Testis (tissue), 3 donors: ENCODE results near the gene TMEM106C. TPM values are rescaled to one million over a fixed set of nuclear protein-coding genes. Genes with fewer than 3 reads are reported as not detected.
"Not testable (repeated sequence)": the region's sequence is repeated elsewhere in the genome, so short reads cannot be mapped to it uniquely, and the experiment has no call there.

Source experiments
- DNase-seq: peaks from one replicate; pipeline ENCODE4 v3.0.0-alpha.2; 2019
- H3K27ac ChIP-seq, 2 donors: fragments of 200-600 bp; sonication (generic); one replicate each; pipeline ENCODE4 v1.5.1; 2019
- H3K27me3 ChIP-seq: fragments of 200-600 bp; sonication (generic); one replicate; pipeline ENCODE4 v1.5.1; 2019
- H3K36me3 ChIP-seq: fragments of 200-600 bp; sonication (generic); one replicate; pipeline ENCODE4 v1.5.1; 2017; ENCODE audit warnings: low read depth; ENCODE audit errors: missing control alignments
- H3K4me1 ChIP-seq: fragments of 200-600 bp; sonication (generic); one replicate; pipeline ENCODE4 v1.5.1; 2019
- H3K4me3 ChIP-seq, 2 donors: fragments of 200-600 bp; sonication (generic); one replicate each; pipeline ENCODE4 v1.5.1; 2017 to 2019
- H3K9me3 ChIP-seq: fragments of 200-600 bp; sonication (generic); one replicate; pipeline ENCODE4 v1.5.1; 2017
- POLR2A ChIP-seq: fragments of 450-650 bp; IDR thresholded peaks from one replicate; pipeline ENCODE4 v1.6.1; 2017; ENCODE audit warnings: antibody characterized with exemption, mild to moderate bottlenecking, moderate library complexity
- WGBS, 2 donors: methylation state at CpG; one replicate each; pipeline ENCODE4 v1.1.5; 2018; 5-methylcytosine and 5-hydroxymethylcytosine counted together
- intact Hi-C: fragments of 100-400 bp; cut with DNase I; formaldehyde crosslinking; loops from one replicate; pipeline ENCODE4 v1.15.1; 2023; ENCODE audit warnings: low total_unique reads
- polyA plus RNA-seq: library from polyadenylated mRNA; stranded (reverse); fragments of 350-450 nt; fragmentation: Illumina TruSeq; extraction: RNeasy Lipid Tissue Mini Kit (QIAGEN cat#74804); gene quantifications from one replicate; pipeline ENCODE4 v1.2.3, GENCODE V29; 2014; ENCODE audit warnings: low read depth, low replicate concordance; ENCODE audit not compliant: insufficient read depth
- total RNA-seq, 2 donors: library from RNA; depleted of rRNA; stranded (reverse); fragments of >200 nt; gene quantifications; one replicate each; pipeline ENCODE4 v1.2.3, GENCODE V29; 2016
- TF ChIP-seq, protein P1 (sequence below), 3 experiments: fragments of 450-650 bp in 2 of 3; fragments of 200-600 bp in 1 of 3; sonication (generic) in 1 of 3; IDR thresholded peaks; one replicate each; pipeline ENCODE4 v1.5.1; 2016 to 2019; ENCODE audit warnings: antibody characterized with exemption in 3 of 3, mild to moderate bottlenecking in 2 of 3, moderate library complexity in 1 of 3

The TMEM106C gene
- total and polyA plus RNA-seq, 3 donors from 2014 or later, result 63.5 to 132 (median 91.1) TPM

DNA sequence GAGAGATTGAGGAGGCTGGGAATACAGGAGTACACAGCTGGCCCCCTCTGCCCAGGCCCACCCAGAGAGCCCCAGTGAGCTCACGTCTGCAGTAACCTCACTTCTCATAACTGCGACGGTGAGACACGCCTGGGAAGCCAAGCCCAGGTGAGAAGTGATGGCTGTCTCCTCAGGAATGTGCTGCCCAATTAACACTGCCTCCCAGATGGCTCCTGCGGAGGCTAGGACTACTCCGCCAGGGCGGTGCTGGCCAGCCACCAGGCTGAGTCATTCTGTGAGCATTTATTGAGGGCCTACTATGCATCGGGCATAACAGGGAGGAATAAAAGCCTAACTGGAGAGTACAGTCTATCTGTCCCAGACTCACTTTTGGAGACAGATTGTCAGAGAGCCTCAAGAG lies 9.3 kb upstream of the TMEM106C start:
- DNase-seq, result no peak
- intact Hi-C loops, result no loop called here
- no peaks in the 10 kb centered on the region for H3K4me1 ChIP-seq

GRCh38 chr12:47954467-47955045 lies 8.8 kb upstream of the TMEM106C start:
- Histone ChIP-seq H3K27ac (no peak overlapping the region), H3K4me3 (no peak overlapping the region), H3K4me1 (no peaks in the 10 kb centered on the region), H3K9me3 (no peaks in the 10 kb centered on the region), H3K36me3 (no peaks in the 10 kb centered on the region), H3K27me3 (no peaks in the 10 kb centered on the region)
- intact Hi-C loops, result no loop called here
- DNase-seq, result no peak
- 78 to 90% methylated on average over 4 of the region's 4 CpGs for WGBS, 2 donors
- TF ChIP-seq POLR2A, result no peak
- TF ChIP-seq, protein P1, sequence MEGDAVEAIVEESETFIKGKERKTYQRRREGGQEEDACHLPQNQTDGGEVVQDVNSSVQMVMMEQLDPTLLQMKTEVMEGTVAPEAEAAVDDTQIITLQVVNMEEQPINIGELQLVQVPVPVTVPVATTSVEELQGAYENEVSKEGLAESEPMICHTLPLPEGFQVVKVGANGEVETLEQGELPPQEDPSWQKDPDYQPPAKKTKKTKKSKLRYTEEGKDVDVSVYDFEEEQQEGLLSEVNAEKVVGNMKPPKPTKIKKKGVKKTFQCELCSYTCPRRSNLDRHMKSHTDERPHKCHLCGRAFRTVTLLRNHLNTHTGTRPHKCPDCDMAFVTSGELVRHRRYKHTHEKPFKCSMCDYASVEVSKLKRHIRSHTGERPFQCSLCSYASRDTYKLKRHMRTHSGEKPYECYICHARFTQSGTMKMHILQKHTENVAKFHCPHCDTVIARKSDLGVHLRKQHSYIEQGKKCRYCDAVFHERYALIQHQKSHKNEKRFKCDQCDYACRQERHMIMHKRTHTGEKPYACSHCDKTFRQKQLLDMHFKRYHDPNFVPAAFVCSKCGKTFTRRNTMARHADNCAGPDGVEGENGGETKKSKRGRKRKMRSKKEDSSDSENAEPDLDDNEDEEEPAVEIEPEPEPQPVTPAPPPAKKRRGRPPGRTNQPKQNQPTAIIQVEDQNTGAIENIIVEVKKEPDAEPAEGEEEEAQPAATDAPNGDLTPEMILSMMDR (IDR thresholded peaks at IDR 0.05), result no peak

More for the DNA sequence above, 9.3 kb upstream of the TMEM106C start:
- H3K4me3 ChIP-seq, result no peak overlapping the region
- H3K27ac ChIP-seq, result no peak overlapping the region
- no peaks in the 10 kb centered on the region for H3K36me3 ChIP-seq
- TF ChIP-seq POLR2A, result no peak
- TF ChIP-seq, protein P1 (IDR thresholded peaks at IDR 0.05), result no peak
- H3K9me3 ChIP-seq, result no peaks in the 10 kb centered on the region
- 95 to 96% methylated on average over 7 to 8 of the region's 8 CpGs for WGBS, 2 donors
- no peaks in the 10 kb centered on the region for H3K27me3 ChIP-seq

GRCh38 chr12:47955059-47955458 lies 8.3 kb upstream of the TMEM106C start:
- H3K9me3 ChIP-seq, result no peaks in the 10 kb centered on the region
- intact Hi-C loops, result no loop called here
- H3K36me3 ChIP-seq, result no peaks in the 10 kb centered on the region
- no peaks in the 10 kb centered on the region for H3K4me1 ChIP-seq
- no peak overlapping the region for H3K27ac ChIP-seq
- 87% methylated on average over 3 of the region's 3 CpGs for WGBS, 2 donors
- TF ChIP-seq, protein P1 (IDR thresholded peaks at IDR 0.05), result no peak
- TF ChIP-seq POLR2A, result no peak
- DNase-seq, result no peak
- no peaks in the 10 kb centered on the region for H3K27me3 ChIP-seq
- no peak overlapping the region for H3K4me3 ChIP-seq

GRCh38 chr12:47957671-47958070 lies 5.7 kb upstream of the TMEM106C start:
- H3K36me3 ChIP-seq, H3K27me3 ChIP-seq, H3K9me3 ChIP-seq, DNase-seq, H3K27ac ChIP-seq, intact Hi-C loops, H3K4me1 ChIP-seq, H3K4me3 ChIP-seq: not testable (repeated sequence)
- 96% methylated on average over 1 of the region's 1 CpG; no CpG with 5 or more reads in 1 of the 2 donors for WGBS, 2 donors

DNA sequence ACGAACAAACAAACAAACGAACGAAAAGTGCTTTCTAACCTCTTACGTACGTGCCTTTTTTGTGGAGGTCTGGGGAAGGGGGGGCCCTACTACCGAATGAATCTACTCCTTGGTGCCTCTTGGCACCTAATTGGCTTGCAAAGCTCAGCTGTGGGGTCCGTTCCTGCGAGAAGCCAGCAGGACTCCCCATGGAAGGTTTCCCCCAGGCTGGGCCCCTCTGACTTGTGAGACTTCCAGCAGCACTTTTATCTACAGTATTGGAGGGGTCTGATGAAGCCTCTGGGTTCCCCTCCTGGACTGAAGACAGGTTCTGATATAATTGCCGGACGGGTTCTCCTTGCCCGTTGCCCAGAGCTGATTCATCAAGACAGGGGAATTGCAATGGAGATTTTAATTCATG lies 1.2 kb upstream of the TMEM106C start:
- TF ChIP-seq, protein P1 (IDR thresholded peaks at IDR 0.05), result no peak
- TF ChIP-seq POLR2A, result no peak
- no peak overlapping the region for H3K27ac ChIP-seq
- intact Hi-C loops, result no loop called here

More for the DNA sequence above, 1.2 kb upstream of the TMEM106C start:
- WGBS, 2 donors, result 59 to 73% methylated on average over 11 of the region's 11 CpGs
- peaks cover 11% of the 10 kb centered on the region for H3K4me1 ChIP-seq
- no peak for DNase-seq
- H3K4me3 ChIP-seq, result no peak overlapping the region
- no peaks in the 10 kb centered on the region for H3K9me3 ChIP-seq
- H3K27me3 ChIP-seq, result no peaks in the 10 kb centered on the region
- no peaks in the 10 kb centered on the region for H3K36me3 ChIP-seq
